CD14-positive monocyte (primary cell): ENCODE results near the gene CNPY1. TPM values are rescaled to one million over a fixed set of nuclear protein-coding genes. Genes with fewer than 3 reads are reported as not detected.

Experiments used
- DNase-seq, 3 donors: peaks; one replicate each; pipeline ENCODE4 v3.0.0-alpha.2; 2011 to 2022
- H2AFZ ChIP-seq: 2 replicates; pipeline ENCODE4 v1.6.0; 2012; ENCODE audit warnings: mild to moderate bottlenecking, low read depth, low read length, inconsistent platforms; ENCODE audit not compliant: insufficient read depth, poor library complexity, severe bottlenecking
- H3K27ac ChIP-seq, 2 donors: 1 replicate in 1 of 2; 2 replicates in 1 of 2; pipeline ENCODE4 v1.5.1; 2012 to 2013; ENCODE audit warnings: low read length in 2 of 2, control low read depth in 1 of 2, inconsistent platforms in 1 of 2, low read depth in 1 of 2, mild to moderate bottlenecking in 1 of 2
- H3K27me3 ChIP-seq, 2 donors: one replicate each; pipeline versions ENCODE4 v1.6.0 to v1.6.1; 2011 to 2013; ENCODE audit warnings: low read length in 2 of 2; ENCODE audit not compliant: control insufficient read depth in 2 of 2, insufficient read depth in 2 of 2
- H3K36me3 ChIP-seq, 2 donors: replicated peaks in 1 of 2; 1 replicate in 1 of 2; 2 replicates in 1 of 2; pipeline versions ENCODE4 v1.5.1 to v1.6.1; 2012 to 2013; ENCODE audit warnings: low read length in 2 of 2, control low read depth in 1 of 2, inconsistent platforms in 1 of 2, mild to moderate bottlenecking in 1 of 2; ENCODE audit not compliant: insufficient read depth in 2 of 2, control insufficient read depth in 1 of 2
- H3K4me1 ChIP-seq, 2 donors: 1 replicate in 1 of 2; 2 replicates in 1 of 2; pipeline versions ENCODE4 v1.5.1 to v1.6.1; 2012 to 2013; ENCODE audit warnings: low read length in 2 of 2, control low read depth in 1 of 2, inconsistent platforms in 1 of 2, mild to moderate bottlenecking in 1 of 2, moderate library complexity in 1 of 2; ENCODE audit not compliant: insufficient read depth in 2 of 2, control insufficient read depth in 1 of 2
- H3K4me2 ChIP-seq: replicated peaks from 2 replicates; pipeline ENCODE3; 2012; ENCODE audit warnings: low read length, moderate library complexity, mild to moderate bottlenecking; ENCODE audit not compliant: poor library complexity, severe bottlenecking; ENCODE audit errors: extremely low read depth
- H3K4me3 ChIP-seq, 3 experiments: fragments of 200-600 bp in 1 of 3; sonication (generic) in 1 of 3; replicated peaks in 1 of 3; 1 replicate in 2 of 3; 2 replicates in 1 of 3; pipeline ENCODE4 v1.5.1; 2011 to 2013; ENCODE audit warnings: low read length in 3 of 3, mild to moderate bottlenecking in 3 of 3, control low read depth in 2 of 3, low read depth in 2 of 3, inconsistent platforms in 1 of 3, moderate library complexity in 1 of 3
- H3K79me2 ChIP-seq: 2 replicates; pipeline ENCODE4 v1.6.0; 2012; ENCODE audit warnings: mild to moderate bottlenecking, control low read depth, inconsistent platforms, low read length, moderate library complexity; ENCODE audit not compliant: insufficient read depth
- H3K9ac ChIP-seq: 2 replicates; pipeline ENCODE4 v1.6.0; 2017; ENCODE audit warnings: low read length, mild to moderate bottlenecking; ENCODE audit not compliant: insufficient read depth, poor library complexity, severe bottlenecking
- H3K9me3 ChIP-seq, 2 donors: replicated peaks in 1 of 2; 1 replicate in 1 of 2; 2 replicates in 1 of 2; pipeline versions ENCODE4 v1.5.1 to v1.6.1; 2012 to 2013; ENCODE audit warnings: low read length in 2 of 2, control low read depth in 1 of 2; ENCODE audit not compliant: control insufficient read depth in 1 of 2, insufficient read depth in 1 of 2
- H4K20me1 ChIP-seq: 2 replicates; pipeline ENCODE4 v1.6.0; 2012; ENCODE audit warnings: mild to moderate bottlenecking, low read length, control low read depth, moderate library complexity; ENCODE audit not compliant: insufficient read depth
- H3K27ac Mint-ChIP-seq, 7 donors: one replicate each; pipeline ENCODE4 v1.8.0; 2020; ENCODE audit warnings: mild to moderate bottlenecking in 7 of 7, mixed read lengths in 7 of 7, moderate library complexity in 6 of 7, inconsistent platforms in 2 of 7
- H3K27me3 Mint-ChIP-seq, 3 donors: one replicate each; pipeline ENCODE4 v1.8.0; 2021 to 2022; ENCODE audit warnings: low read depth in 3 of 3, mild to moderate bottlenecking in 3 of 3, mixed read lengths in 3 of 3, moderate library complexity in 3 of 3, inconsistent platforms in 1 of 3
- H3K36me3 Mint-ChIP-seq, 2 donors: one replicate each; pipeline ENCODE4 v1.8.0; 2020; ENCODE audit warnings: mixed read lengths in 2 of 2, inconsistent platforms in 1 of 2, mild to moderate bottlenecking in 1 of 2
- H3K4me1 Mint-ChIP-seq: one replicate; pipeline ENCODE4 v1.8.0; 2020; ENCODE audit warnings: mild to moderate bottlenecking, mixed read lengths
- H3K4me3 Mint-ChIP-seq, 2 donors: one replicate each; pipeline ENCODE4 v1.8.0; 2020; ENCODE audit warnings: mild to moderate bottlenecking in 2 of 2, mixed read lengths in 2 of 2, moderate library complexity in 1 of 2
- H3K9me3 Mint-ChIP-seq, 7 donors: one replicate each; pipeline ENCODE4 v1.8.0; 2020 to 2022; ENCODE audit warnings: mixed read lengths in 7 of 7, mild to moderate bottlenecking in 6 of 7, moderate library complexity in 6 of 7, inconsistent platforms in 2 of 7
- CTCF ChIP-seq: fragments of 200-600 bp; IDR thresholded peaks from one replicate; pipeline ENCODE4 v1.8.0; 2022; ENCODE audit warnings: antibody characterized with exemption, mild to moderate bottlenecking
- WGBS: methylation state at CpG from one replicate; pipeline ENCODE4 v1.1.5; 2013; ENCODE audit warnings: missing lambda C conversion rate; ENCODE audit not compliant: insufficient coverage; 5-methylcytosine and 5-hydroxymethylcytosine counted together
- intact Hi-C, 2 donors: fragments of 100-400 bp; cut with micrococcal nuclease; formaldehyde crosslinking; loops; one replicate each; pipeline versions ENCODE4 v1.15.0 to v1.15.1; 2023
- polyA plus RNA-seq, 3 donors: library from polyadenylated mRNA; depleted of rRNA in 1 of 3; unstranded in 2 of 3; stranded (reverse) in 1 of 3; fragments of 300-500 nt in 2 of 3; fragments of >200 nt in 1 of 3; fragmentation: Illumina TruSeq in 2 of 3; gene quantifications; 1 replicate in 2 of 3; 2 replicates in 1 of 3; pipeline ENCODE4 v1.2.3, GENCODE V29; 2012 to 2021

Gene CNPY1
- polyA plus RNA-seq, 3 donors = not detected

- 0% methylated on average over 1 of the region's 5 CpGs for WGBS
Observed at GRCh38 chr7:155511702-155511996, 34.7 kb downstream of the CNPY1 start.

DNA sequence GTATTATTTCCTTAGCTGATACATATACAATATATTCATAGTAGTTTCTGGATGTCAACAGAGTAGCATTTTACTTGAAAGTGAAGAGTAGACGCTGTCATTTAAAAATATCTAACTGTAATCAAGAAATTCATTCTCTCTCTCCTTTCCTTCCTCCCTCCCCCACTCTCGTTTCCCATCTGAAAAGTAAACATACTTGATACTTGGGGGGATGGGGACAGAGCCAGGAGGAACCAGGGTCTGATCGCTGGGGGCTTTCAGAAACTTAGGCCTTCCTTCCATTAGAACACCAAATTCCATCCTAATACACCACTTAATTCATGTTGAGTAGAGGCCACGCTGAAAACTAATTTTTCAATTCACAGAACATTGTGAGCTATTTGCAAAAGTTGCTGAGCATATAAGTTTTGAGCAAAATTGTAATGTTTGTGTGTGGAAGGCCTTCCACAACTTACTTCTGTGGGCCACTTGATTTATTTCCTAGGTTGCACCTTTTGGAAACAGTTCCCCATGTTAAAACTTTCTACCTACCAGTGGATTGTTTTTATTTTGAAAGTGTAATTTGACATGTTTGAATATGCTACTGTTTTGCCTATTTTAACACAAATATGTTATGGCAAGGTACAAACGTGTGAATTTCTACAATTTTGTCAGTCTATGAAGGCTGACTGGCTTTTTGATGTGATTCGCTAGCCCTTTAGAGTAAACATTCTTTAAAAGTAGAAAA, 35.2 kb downstream of the CNPY1 start:
- DNase-seq = no peak
- Histone ChIP-seq H3K4me2 (no peak overlapping the region), H3K36me3 (no peaks in the 10 kb centered on the region), H3K9ac (no peak overlapping the region), H2AFZ (no peak overlapping the region), H3K27ac (no peak overlapping the region), H3K4me3 (no peak overlapping the region), H3K27me3 (peaks cover 71 to 93% of the 10 kb centered on the region in 2 donors), H3K9me3 (peaks cover 0 to 4% of the 10 kb centered on the region in 2 donors), H3K79me2 (no peaks in the 10 kb centered on the region), H3K4me1 (peaks cover 9 to 13% of the 10 kb centered on the region in 2 donors), H4K20me1 (no peaks in the 10 kb centered on the region)
- peaks cover 2 to 7% of the 10 kb centered on the region in 2 donors for H3K36me3 Mint-ChIP-seq
- no peak overlapping the region for H3K27ac Mint-ChIP-seq
- 6% methylated on average over 2 of the region's 6 CpGs for WGBS
- peaks cover 0 to 15% (median 5%) of the 10 kb centered on the region in 7 donors for H3K9me3 Mint-ChIP-seq
- peaks cover 87 to 97% (median 88%) of the 10 kb centered on the region in 3 donors for H3K27me3 Mint-ChIP-seq
- peak overlapping the region in 1 of 2 donors; percentile 85 for H3K4me3 Mint-ChIP-seq
- intact Hi-C loops = no loop called here
- H3K4me1 Mint-ChIP-seq = peaks cover 17% of the 10 kb centered on the region
- no peak for TF ChIP-seq CTCF

More at GRCh38 chr7:155511702-155511996, 34.7 kb downstream of the CNPY1 start:
- Histone ChIP-seq H2AFZ (no peak overlapping the region), H4K20me1 (no peaks in the 10 kb centered on the region), H3K4me1 (peaks cover 9 to 13% of the 10 kb centered on the region in 2 donors), H3K27ac (no peak overlapping the region), H3K9me3 (peaks cover 0 to 4% of the 10 kb centered on the region in 2 donors), H3K9ac (no peak overlapping the region), H3K27me3 (peaks cover 67 to 89% of the 10 kb centered on the region in 2 donors), H3K4me3 (no peak overlapping the region), H3K4me2 (no peak overlapping the region), H3K36me3 (no peaks in the 10 kb centered on the region), H3K79me2 (no peaks in the 10 kb centered on the region)
- H3K4me3 Mint-ChIP-seq = peak overlapping the region in 1 of 2 donors; percentile 30
- intact Hi-C loops = no loop called here
- peaks cover 2 to 7% of the 10 kb centered on the region in 2 donors for H3K36me3 Mint-ChIP-seq
- peaks cover 82 to 97% (median 83%) of the 10 kb centered on the region in 3 donors for H3K27me3 Mint-ChIP-seq
- peaks cover 15% of the 10 kb centered on the region for H3K4me1 Mint-ChIP-seq
- DNase-seq = no peak
- no peak for TF ChIP-seq CTCF
- no peak overlapping the region for H3K27ac Mint-ChIP-seq
- peaks cover 0 to 15% (median 5%) of the 10 kb centered on the region in 7 donors for H3K9me3 Mint-ChIP-seq
